Tibial nerve (tissue), 3 donors: ENCODE data around the gene NRXN3.

Experiments used
- CTCF ChIP-seq, 5 experiments: fragments of 200-600 bp in 3 of 5; fragments of 450-650 bp in 2 of 5; sonication (generic) in 3 of 5; IDR thresholded peaks; one replicate each; pipeline ENCODE4 v1.5.1; 2016 to 2019; ENCODE audit warnings: antibody characterized with exemption in 5 of 5, mild to moderate bottlenecking in 3 of 5, moderate library complexity in 2 of 5
- POLR2A ChIP-seq, 2 donors: fragments of 450-650 bp; IDR thresholded peaks; one replicate each; pipeline ENCODE4 v1.6.1; 2017; ENCODE audit warnings: antibody characterized with exemption in 2 of 2, mild to moderate bottlenecking in 2 of 2, moderate library complexity in 2 of 2

DNA sequence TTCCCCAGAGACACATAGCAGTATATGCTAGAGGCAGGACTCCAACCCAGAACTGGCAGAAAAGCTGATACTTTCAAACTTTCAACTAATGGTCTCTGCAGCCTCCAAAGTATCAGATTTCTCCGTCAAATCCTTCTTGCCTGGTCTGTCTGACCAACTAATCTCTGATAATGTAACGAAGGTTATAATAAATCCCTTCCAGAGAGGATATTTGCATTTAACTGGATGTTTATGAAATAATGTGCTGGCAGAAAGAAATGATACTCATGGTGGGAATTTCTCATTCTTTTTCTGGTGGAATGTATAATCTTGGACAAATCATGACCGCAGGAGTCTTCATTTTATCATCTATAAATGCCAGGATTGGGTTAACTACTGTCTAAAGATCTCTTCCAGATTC lies 1180.8 kb downstream of the NRXN3 start:
- TF ChIP-seq CTCF (IDR thresholded peaks at IDR 0.05) (no peak), POLR2A (IDR thresholded peaks at IDR 0.05) (no peak)
